ENCODE data around the gene TMA16.
A peak's percentile ranks its signal among the peaks of the same experiment; 100 is the strongest.
"Not testable (repeated sequence)": the region's sequence is repeated elsewhere in the genome, so short reads cannot be mapped to it uniquely, and the experiment has no call there.

Gene TMA16

GRCh38 chr4:163494360-163495241, at the start of gene TMA16:
TSS of gene TMA16 (plus strand) at chr4:163494690. CDS start at chr4:163494802, 112 bp downstream.
- peak; percentile 80 for DNase-seq

GRCh38 chr4:163447023-163447422, 47.5 kb upstream of the TMA16 start:
- not testable (repeated sequence) for DNase-seq

GRCh38 chr4:163447481-163447880, 47.0 kb upstream of the TMA16 start:
- DNase-seq, result no peak

GRCh38 chr4:163448540-163449203, 45.8 kb upstream of the TMA16 start:
- no peak for DNase-seq

- DNase-seq, result no peak
These were observed 31.9 kb upstream of the TMA16 start for GRCh38 chr4:163462556-163462955.

GRCh38 chr4:163467082-163467770, 27.3 kb upstream of the TMA16 start:
- DNase-seq, result no peak

- DNase-seq, result no peak
These were observed 24.1 kb upstream of the TMA16 start for GRCh38 chr4:163470391-163470790.

GRCh38 chr4:163473130-163473529, 21.4 kb upstream of the TMA16 start:
- DNase-seq, result no peak

- DNase-seq, result no peak
These were observed 20.9 kb upstream of the TMA16 start, which contains the start of gene TKTL2 for GRCh38 chr4:163473576-163473975. TSS of gene TKTL2 (minus strand) at chr4:163473754. CDS start at chr4:163473734, 20 bp downstream.

GRCh38 chr4:163474027-163474426, 20.5 kb upstream of the TMA16 start:
- no peak for DNase-seq

- no peak for DNase-seq
These were observed 17.6 kb upstream of the TMA16 start for GRCh38 chr4:163476761-163477438.

GRCh38 chr4:163482190-163482589, 12.3 kb upstream of the TMA16 start:
- no peak for DNase-seq

GRCh38 chr4:163484906-163485305, 9.6 kb upstream of the TMA16 start:
- peak; percentile 39 for DNase-seq

- DNase-seq, result no peak
These were observed 8.9 kb upstream of the TMA16 start for GRCh38 chr4:163485589-163485988.

- DNase-seq, result no peak
These were observed 8.2 kb upstream of the TMA16 start for GRCh38 chr4:163486321-163486720.

- DNase-seq, result no peak
These were observed 4.6 kb upstream of the TMA16 start for GRCh38 chr4:163489929-163490328.

- no peak for DNase-seq
These were observed 1.5 kb upstream of the TMA16 start for GRCh38 chr4:163492951-163493504.

GRCh38 chr4:163493643-163494359, 689 bp upstream of the TMA16 start:
- DNase-seq, result peak; percentile 36

GRCh38 chr4:163495900-163496299, 1.4 kb downstream of the TMA16 start:
- DNase-seq, result no peak

- DNase-seq, result no peak
These were observed 6.1 kb downstream of the TMA16 start for GRCh38 chr4:163500586-163500985.

- DNase-seq, result no peak
These were observed 10.9 kb downstream of the TMA16 start for GRCh38 chr4:163505374-163505773.

- DNase-seq, result no peak
These were observed 20.7 kb downstream of the TMA16 start for GRCh38 chr4:163515198-163515597.

Data from CD4-positive, alpha-beta T cell treated with Interferon gamma for 1 hour (primary cell).